ENCODE data around the gene PRDM16. TPM values are rescaled to one million over a fixed set of nuclear protein-coding genes. Genes with fewer than 3 reads are reported as not detected.

The PRDM16 gene
- total RNA-seq, 1 experiment from 2014 or later, result 0.17 TPM

DNA sequence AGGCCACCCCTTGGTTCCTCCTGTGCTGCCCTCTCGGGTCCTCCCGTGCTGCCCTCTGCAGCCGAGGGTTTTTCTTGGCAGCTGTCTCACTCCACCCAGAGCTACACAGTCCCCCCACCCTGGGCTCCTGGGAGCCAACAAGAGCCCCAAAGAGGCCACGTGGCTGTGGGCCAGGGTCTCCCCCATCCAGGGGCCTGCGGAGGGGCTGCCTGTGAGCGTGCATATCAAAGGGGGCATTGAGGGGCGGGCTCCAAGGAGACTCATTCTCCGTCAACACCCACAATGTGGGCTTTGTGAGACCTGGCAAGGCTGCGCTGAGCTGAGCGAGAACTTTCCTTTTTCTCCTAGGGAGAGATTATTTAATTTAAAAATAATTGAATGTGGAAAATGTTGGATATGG, 276.8 kb downstream of the PRDM16 start:
- H3K4me3 Mint-ChIP-seq, result no peak overlapping the region
- Histone ChIP-seq H3K18ac (ENCODE audit: insufficient read length, low read depth, low read length) (no peak overlapping the region), H2BK15ac (ENCODE audit: low read depth, low read length) (no peak overlapping the region), H3K4me1 (ENCODE audit: insufficient read depth, low read length) (no peaks in the 10 kb centered on the region), H4K91ac (ENCODE audit: insufficient read length, low read depth, low read length) (no peak overlapping the region), H4K8ac (replicated peaks; ENCODE audit: insufficient read length, low read depth, low read length) (no peak overlapping the region), H2BK12ac (ENCODE audit: insufficient read length, low read depth, low read length) (no peak overlapping the region), H2BK120ac (ENCODE audit: low read depth, low read length, poor library complexity, severe bottlenecking) (no peak overlapping the region), H4K20me1 (ENCODE audit: control insufficient read depth, insufficient read depth, insufficient read length) (no peaks in the 10 kb centered on the region), H2AK5ac (ENCODE audit: insufficient read length, low read length) (no peak overlapping the region), H3K27ac (ENCODE audit: insufficient read length, low read depth, low read length) (no peak overlapping the region), H3K56ac (ENCODE audit: insufficient read length, low read depth, low read length) (no peak overlapping the region), H3K79me2 (ENCODE audit: insufficient read depth, low read length) (no peaks in the 10 kb centered on the region), H3K23ac (ENCODE audit: insufficient read length, low read depth, low read length) (no peak overlapping the region), H2BK5ac (ENCODE audit: insufficient read length, low read length) (no peak overlapping the region), H2AFZ (ENCODE audit: low read length) (no peak overlapping the region), H3K14ac (ENCODE audit: insufficient read depth, low read length) (no peak overlapping the region), H3K4me2 (ENCODE audit: insufficient read depth, insufficient read length, low read length) (no peak overlapping the region), H3K23me2 (ENCODE audit: insufficient read length, low read depth, low read length, poor library complexity, severe bottlenecking) (no peaks in the 10 kb centered on the region), H3K27me3 (ENCODE audit: insufficient read depth, low read length) (no peaks in the 10 kb centered on the region), H3K9me3 (ENCODE audit: control insufficient read depth, low read depth, low read length) (peaks cover 13% of the 10 kb centered on the region), H3K4ac (ENCODE audit: low read depth, low read length) (no peak overlapping the region), H3T11ph (ENCODE audit: low read length) (no peak overlapping the region), H2BK20ac (ENCODE audit: low read depth, low read length, poor library complexity, severe bottlenecking) (no peak overlapping the region), H3K79me1 (ENCODE audit: insufficient read depth, low read depth, low read length, poor library complexity, severe bottlenecking) (no peaks in the 10 kb centered on the region), H4K5ac (ENCODE audit: insufficient read length, low read depth, low read length) (no peak overlapping the region), H3K9ac (ENCODE audit: extremely low read depth, insufficient read length, low read length) (no peak overlapping the region)
- peaks cover 34 to 40% of the 10 kb centered on the region in 2 experiments for H3K9me3 Mint-ChIP-seq
- DNase-seq, result no peak
- TF ChIP-seq, protein P1, sequence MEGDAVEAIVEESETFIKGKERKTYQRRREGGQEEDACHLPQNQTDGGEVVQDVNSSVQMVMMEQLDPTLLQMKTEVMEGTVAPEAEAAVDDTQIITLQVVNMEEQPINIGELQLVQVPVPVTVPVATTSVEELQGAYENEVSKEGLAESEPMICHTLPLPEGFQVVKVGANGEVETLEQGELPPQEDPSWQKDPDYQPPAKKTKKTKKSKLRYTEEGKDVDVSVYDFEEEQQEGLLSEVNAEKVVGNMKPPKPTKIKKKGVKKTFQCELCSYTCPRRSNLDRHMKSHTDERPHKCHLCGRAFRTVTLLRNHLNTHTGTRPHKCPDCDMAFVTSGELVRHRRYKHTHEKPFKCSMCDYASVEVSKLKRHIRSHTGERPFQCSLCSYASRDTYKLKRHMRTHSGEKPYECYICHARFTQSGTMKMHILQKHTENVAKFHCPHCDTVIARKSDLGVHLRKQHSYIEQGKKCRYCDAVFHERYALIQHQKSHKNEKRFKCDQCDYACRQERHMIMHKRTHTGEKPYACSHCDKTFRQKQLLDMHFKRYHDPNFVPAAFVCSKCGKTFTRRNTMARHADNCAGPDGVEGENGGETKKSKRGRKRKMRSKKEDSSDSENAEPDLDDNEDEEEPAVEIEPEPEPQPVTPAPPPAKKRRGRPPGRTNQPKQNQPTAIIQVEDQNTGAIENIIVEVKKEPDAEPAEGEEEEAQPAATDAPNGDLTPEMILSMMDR (conservative IDR thresholded peaks at IDR 0.05), result no peak
- peaks cover 7 to 18% (median 8%) of the 10 kb centered on the region in 3 experiments for H3K36me3 Mint-ChIP-seq (ENCODE audit: insufficient read depth in 1 of 3, low read depth in 3 of 3)
- peaks cover 17% of the 10 kb centered on the region for H3K27me3 Mint-ChIP-seq (ENCODE audit: low read depth)
- H3K4me1 Mint-ChIP-seq, result 0 out of 4 replicates have a peak, but pooled peaks cover 0 to 3% of the 10 kb centered on the region in 2 experiments
- WGBS (ENCODE audit: extremely low coverage, insufficient read length, low lambda C conversion rate), result no CpG with 5 or more reads among the region's 10 CpGs
- no peak overlapping the region for H3K27ac Mint-ChIP-seq

All from H9 (cell line).